ENCODE data around the gene SLC8A3. TPM values are rescaled to one million over a fixed set of nuclear protein-coding genes. Genes with fewer than 3 reads are reported as not detected.

The SLC8A3 gene
- total RNA-seq, 1 donor = under 0.01 TPM

GRCh38 chr14:70143306-70143705 is 45.4 kb downstream of the SLC8A3 start:
- no peaks in the 10 kb centered on the region for H4K20me1 ChIP-seq (ENCODE audit: insufficient read depth, low read length)
- H3K9me3 ChIP-seq (ENCODE audit: low read depth, low read length) = no peaks in the 10 kb centered on the region
- no peak overlapping the region for H3K27ac ChIP-seq (ENCODE audit: low read depth, low read length)
- H3K79me2 ChIP-seq (ENCODE audit: insufficient read depth, low read length) = no peaks in the 10 kb centered on the region
- H3K4me3 ChIP-seq (ENCODE audit: insufficient read depth, low read length) = no peak overlapping the region
- no peaks in the 10 kb centered on the region for H3K36me3 ChIP-seq (ENCODE audit: insufficient read depth, low read length)
- H3K4me2 ChIP-seq (ENCODE audit: insufficient read depth, low read length) = no peak overlapping the region
- no peaks in the 10 kb centered on the region for H3K27me3 ChIP-seq (ENCODE audit: insufficient read depth, low read length)
- H3K4me1 ChIP-seq (ENCODE audit: insufficient read depth, low read length) = no peaks in the 10 kb centered on the region
- TF ChIP-seq, protein P1, sequence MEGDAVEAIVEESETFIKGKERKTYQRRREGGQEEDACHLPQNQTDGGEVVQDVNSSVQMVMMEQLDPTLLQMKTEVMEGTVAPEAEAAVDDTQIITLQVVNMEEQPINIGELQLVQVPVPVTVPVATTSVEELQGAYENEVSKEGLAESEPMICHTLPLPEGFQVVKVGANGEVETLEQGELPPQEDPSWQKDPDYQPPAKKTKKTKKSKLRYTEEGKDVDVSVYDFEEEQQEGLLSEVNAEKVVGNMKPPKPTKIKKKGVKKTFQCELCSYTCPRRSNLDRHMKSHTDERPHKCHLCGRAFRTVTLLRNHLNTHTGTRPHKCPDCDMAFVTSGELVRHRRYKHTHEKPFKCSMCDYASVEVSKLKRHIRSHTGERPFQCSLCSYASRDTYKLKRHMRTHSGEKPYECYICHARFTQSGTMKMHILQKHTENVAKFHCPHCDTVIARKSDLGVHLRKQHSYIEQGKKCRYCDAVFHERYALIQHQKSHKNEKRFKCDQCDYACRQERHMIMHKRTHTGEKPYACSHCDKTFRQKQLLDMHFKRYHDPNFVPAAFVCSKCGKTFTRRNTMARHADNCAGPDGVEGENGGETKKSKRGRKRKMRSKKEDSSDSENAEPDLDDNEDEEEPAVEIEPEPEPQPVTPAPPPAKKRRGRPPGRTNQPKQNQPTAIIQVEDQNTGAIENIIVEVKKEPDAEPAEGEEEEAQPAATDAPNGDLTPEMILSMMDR (IDR thresholded peaks at IDR 0.05; ENCODE audit: extremely low read depth, low read depth, low read length) = no peak
- no peak for DNase-seq (ENCODE audit: insufficient read length, low spot score, missing footprints)
- H2AFZ ChIP-seq (ENCODE audit: low read length) = no peak overlapping the region

GRCh38 chr14:70140614-70141013 is 48.1 kb downstream of the SLC8A3 start:
- Histone ChIP-seq H3K79me2 (ENCODE audit: insufficient read depth, low read length) (no peaks in the 10 kb centered on the region), H3K4me2 (ENCODE audit: insufficient read depth, low read length) (no peak overlapping the region), H3K36me3 (ENCODE audit: insufficient read depth, low read length) (no peaks in the 10 kb centered on the region), H3K4me3 (ENCODE audit: insufficient read depth, low read length) (no peak overlapping the region), H3K9me3 (ENCODE audit: low read depth, low read length) (no peaks in the 10 kb centered on the region), H3K27ac (ENCODE audit: low read depth, low read length) (no peak overlapping the region), H3K4me1 (ENCODE audit: insufficient read depth, low read length) (no peaks in the 10 kb centered on the region), H2AFZ (ENCODE audit: low read length) (no peak overlapping the region), H3K27me3 (ENCODE audit: insufficient read depth, low read length) (no peaks in the 10 kb centered on the region), H4K20me1 (ENCODE audit: insufficient read depth, low read length) (no peaks in the 10 kb centered on the region)
- DNase-seq (ENCODE audit: insufficient read length, low spot score, missing footprints) = no peak
- TF ChIP-seq, protein P1 (IDR thresholded peaks at IDR 0.05; ENCODE audit: extremely low read depth, low read depth, low read length) = no peak

- no peak overlapping the region for H2AFZ ChIP-seq (ENCODE audit: low read length)
- H3K4me1 ChIP-seq (ENCODE audit: insufficient read depth, low read length) = no peaks in the 10 kb centered on the region
- no peaks in the 10 kb centered on the region for H3K9me3 ChIP-seq (ENCODE audit: low read depth, low read length)
- H3K79me2 ChIP-seq (ENCODE audit: insufficient read depth, low read length) = no peaks in the 10 kb centered on the region
- no peaks in the 10 kb centered on the region for H3K36me3 ChIP-seq (ENCODE audit: insufficient read depth, low read length)
- TF ChIP-seq, protein P1 (IDR thresholded peaks at IDR 0.05; ENCODE audit: extremely low read depth, low read depth, low read length) = no peak
- no peaks in the 10 kb centered on the region for H4K20me1 ChIP-seq (ENCODE audit: insufficient read depth, low read length)
- no peak overlapping the region for H3K4me3 ChIP-seq (ENCODE audit: insufficient read depth, low read length)
- H3K27ac ChIP-seq (ENCODE audit: low read depth, low read length) = no peak overlapping the region
- no peak overlapping the region for H3K4me2 ChIP-seq (ENCODE audit: insufficient read depth, low read length)
- no peak for DNase-seq (ENCODE audit: insufficient read length, low spot score, missing footprints)
- H3K27me3 ChIP-seq (ENCODE audit: insufficient read depth, low read length) = no peaks in the 10 kb centered on the region
Observed at GRCh38 chr14:70139384-70139783, 49.4 kb downstream of the SLC8A3 start.

GRCh38 chr14:70137788-70138187 is 51.0 kb downstream of the SLC8A3 start:
- no peak for DNase-seq (ENCODE audit: insufficient read length, low spot score, missing footprints)
- no peaks in the 10 kb centered on the region for H3K4me1 ChIP-seq (ENCODE audit: insufficient read depth, low read length)
- no peaks in the 10 kb centered on the region for H3K36me3 ChIP-seq (ENCODE audit: insufficient read depth, low read length)
- H2AFZ ChIP-seq (ENCODE audit: low read length) = no peak overlapping the region
- TF ChIP-seq, protein P1 (IDR thresholded peaks at IDR 0.05; ENCODE audit: extremely low read depth, low read depth, low read length) = no peak
- no peaks in the 10 kb centered on the region for H3K27me3 ChIP-seq (ENCODE audit: insufficient read depth, low read length)
- H3K79me2 ChIP-seq (ENCODE audit: insufficient read depth, low read length) = no peaks in the 10 kb centered on the region
- no peak overlapping the region for H3K27ac ChIP-seq (ENCODE audit: low read depth, low read length)
- no peak overlapping the region for H3K4me2 ChIP-seq (ENCODE audit: insufficient read depth, low read length)
- no peak overlapping the region for H3K4me3 ChIP-seq (ENCODE audit: insufficient read depth, low read length)
- H3K9me3 ChIP-seq (ENCODE audit: low read depth, low read length) = no peaks in the 10 kb centered on the region
- H4K20me1 ChIP-seq (ENCODE audit: insufficient read depth, low read length) = no peaks in the 10 kb centered on the region

All from osteoblast (primary cell).